Neural cell (in vitro differentiated cells): ENCODE results near the gene STRA6.

ENCODE experiments used
- CTCF ChIP-seq: fragments of 450-650 bp; IDR thresholded peaks from 2 replicates; pipeline ENCODE4 v1.5.1; 2014; ENCODE audit warnings: antibody characterized with exemption, mild to moderate bottlenecking, moderate library complexity; ENCODE audit not compliant: poor library complexity, severe bottlenecking
- EP300 ChIP-seq: fragments of 450-650 bp; conservative IDR thresholded peaks from 2 replicates; pipeline ENCODE4 v1.6.1; 2014; ENCODE audit warnings: antibody characterized with exemption, mild to moderate bottlenecking, moderate library complexity; ENCODE audit not compliant: poor library complexity, severe bottlenecking

DNA sequence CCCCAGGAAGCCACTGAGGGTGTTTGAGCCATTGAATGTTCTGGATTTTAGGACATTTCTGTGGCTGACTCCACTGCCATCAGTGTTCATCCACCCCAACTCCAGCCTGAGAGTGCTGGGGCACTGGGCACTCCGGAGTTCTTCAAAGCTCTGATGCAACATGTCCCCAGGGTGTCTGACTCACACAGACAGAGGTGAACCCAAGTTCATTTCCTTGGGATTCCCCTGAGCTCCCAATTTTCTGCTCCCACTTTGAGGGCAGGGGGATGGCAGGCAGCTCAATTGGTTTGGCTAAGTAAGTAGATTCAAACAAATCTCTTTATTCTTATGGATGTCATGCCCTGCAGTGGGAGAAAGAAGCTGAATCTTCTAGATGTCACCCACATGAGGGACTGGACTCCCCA lies 2.2 kb downstream of the STRA6 start:
- TF ChIP-seq CTCF = no peak
- TF ChIP-seq EP300 = no peak
